OCI-LY3 (cell line): Measurements from ENCODE around the gene TFAP2B.

Experiments
- H2AFZ ChIP-seq: fragments of 200-600, 300-600 bp; shearing (Covaris generic); 2 replicates; pipeline ENCODE4 v1.6.0; 2014; ENCODE audit warnings: antibody characterized with exemption, low read depth, low read length
- H3K27ac ChIP-seq: fragments of 200-600, 300-600 bp; sonication (generic); 2 replicates; pipeline ENCODE4 v1.5.1; 2014; ENCODE audit warnings: mild to moderate bottlenecking, low read length, moderate library complexity, mixed read lengths
- H3K27me3 ChIP-seq: fragments of 200-600, 300-600 bp; sonication (generic); 2 replicates; pipeline ENCODE4 v1.6.1; 2014; ENCODE audit warnings: low read depth, low read length, mixed read lengths
- H3K36me3 ChIP-seq: fragments of 200-600, 300-600 bp; sonication (generic); replicated peaks from 2 replicates; pipeline ENCODE3; 2014; ENCODE audit warnings: low read depth, low read length, mixed read lengths
- H3K4me1 ChIP-seq: fragments of 300-600, 200-600 bp; sonication (generic); 2 replicates; pipeline ENCODE4 v1.6.1; 2014; ENCODE audit warnings: low read length, mixed read lengths
- H3K4me2 ChIP-seq: fragments of 200-600, 300-600 bp; sonication (generic); 2 replicates; pipeline ENCODE4 v1.6.1; 2014; ENCODE audit warnings: low read length, mixed read lengths
- H3K4me3 ChIP-seq: fragments of 300-600, 200-600 bp; sonication (generic); 2 replicates; pipeline ENCODE4 v1.5.1; 2014; ENCODE audit warnings: antibody characterized with exemption, mild to moderate bottlenecking, low read length, moderate library complexity
- H3K79me2 ChIP-seq: fragments of 300-600, 200-600 bp; shearing (Covaris generic); 2 replicates; pipeline ENCODE4 v1.6.1; 2014; ENCODE audit warnings: mild to moderate bottlenecking, low read length, mixed read lengths
- H3K9ac ChIP-seq: fragments of 300-600, 200-600 bp; shearing (Covaris generic); 2 replicates; pipeline ENCODE4 v1.6.0; 2014; ENCODE audit warnings: mild to moderate bottlenecking, low read length, moderate library complexity
- H3K9me3 ChIP-seq: fragments of 200-600, 300-600 bp; shearing (Covaris generic); 2 replicates; pipeline ENCODE4 v1.6.1; 2014; ENCODE audit warnings: low read length, mixed read lengths; ENCODE audit not compliant: insufficient read depth
- H4K20me1 ChIP-seq: fragments of 200-600, 300-600 bp; sonication (generic); 2 replicates; pipeline ENCODE4 v1.6.1; 2016; ENCODE audit warnings: low read length, mixed read lengths; ENCODE audit not compliant: insufficient read depth
- CTCF ChIP-seq: fragments of 200-600, 300-600 bp; sonication (generic); IDR thresholded peaks from 2 replicates; pipeline ENCODE4 v1.5.1; 2014; ENCODE audit warnings: antibody characterized with exemption, low read length, low read depth
- EZH2phosphoT487 ChIP-seq: fragments of 200-600 bp; shearing (Covaris generic); IDR thresholded peaks from 2 replicates; pipeline ENCODE4 v1.6.1; 2018; ENCODE audit warnings: antibody characterized with exemption, mixed run types, low read depth

TFAP2B gene

GRCh38 chr6:50840811-50841192, 22.1 kb downstream of the TFAP2B start:
- H3K27ac ChIP-seq: no peak overlapping the region
- no peak overlapping the region for H3K9ac ChIP-seq
- no peaks in the 10 kb centered on the region for H3K27me3 ChIP-seq
- H3K4me3 ChIP-seq: no peak overlapping the region
- no peak overlapping the region for H2AFZ ChIP-seq
- no peaks in the 10 kb centered on the region for H4K20me1 ChIP-seq
- no peaks in the 10 kb centered on the region for H3K79me2 ChIP-seq
- no peaks in the 10 kb centered on the region for H3K36me3 ChIP-seq
- no peaks in the 10 kb centered on the region for H3K4me1 ChIP-seq
- H3K4me2 ChIP-seq: no peak overlapping the region
- no peak for TF ChIP-seq EZH2phosphoT487
- no peak for TF ChIP-seq CTCF
- H3K9me3 ChIP-seq: peaks cover 4% of the 10 kb centered on the region; the same call in 1 of the 2 replicates

GRCh38 chr6:50842446-50842845, 23.8 kb downstream of the TFAP2B start:
- Histone ChIP-seq H3K4me2 (no peak overlapping the region), H3K4me1 (no peaks in the 10 kb centered on the region), H3K27ac (no peak overlapping the region), H3K36me3 (no peaks in the 10 kb centered on the region), H2AFZ (no peak overlapping the region), H3K79me2 (no peaks in the 10 kb centered on the region), H3K4me3 (no peak overlapping the region), H3K9me3 (peaks cover 4% of the 10 kb centered on the region; the same call in 1 of the 2 replicates), H4K20me1 (no peaks in the 10 kb centered on the region), H3K27me3 (no peaks in the 10 kb centered on the region), H3K9ac (no peak overlapping the region)
- no peak for TF ChIP-seq CTCF
- TF ChIP-seq EZH2phosphoT487: no peak

- no peaks in the 10 kb centered on the region for H3K27me3 ChIP-seq
- no peaks in the 10 kb centered on the region for H4K20me1 ChIP-seq
- H2AFZ ChIP-seq: no peak overlapping the region
- H3K27ac ChIP-seq: no peak overlapping the region
- TF ChIP-seq EZH2phosphoT487 (no peak), CTCF (no peak)
- peaks cover 4% of the 10 kb centered on the region; the same call in 1 of the 2 replicates for H3K9me3 ChIP-seq
- no peaks in the 10 kb centered on the region for H3K79me2 ChIP-seq
- no peak overlapping the region for H3K4me3 ChIP-seq
- no peaks in the 10 kb centered on the region for H3K36me3 ChIP-seq
- H3K9ac ChIP-seq: no peak overlapping the region
- H3K4me2 ChIP-seq: no peak overlapping the region
- H3K4me1 ChIP-seq: no peaks in the 10 kb centered on the region
Observed at GRCh38 chr6:50842861-50843384, 24.3 kb downstream of the TFAP2B start.

GRCh38 chr6:50843842-50844241, 25.2 kb downstream of the TFAP2B start:
- H3K27me3 ChIP-seq: no peaks in the 10 kb centered on the region
- TF ChIP-seq EZH2phosphoT487 (no peak), CTCF (no peak)
- no peak overlapping the region for H3K4me2 ChIP-seq

More at GRCh38 chr6:50843842-50844241, 25.2 kb downstream of the TFAP2B start:
- Histone ChIP-seq H3K27ac (no peak overlapping the region), H3K36me3 (no peaks in the 10 kb centered on the region), H3K9me3 (peaks cover 4% of the 10 kb centered on the region; the same call in 1 of the 2 replicates), H4K20me1 (no peaks in the 10 kb centered on the region), H3K4me1 (no peaks in the 10 kb centered on the region), H2AFZ (no peak overlapping the region), H3K79me2 (no peaks in the 10 kb centered on the region), H3K4me3 (no peak overlapping the region), H3K9ac (no peak overlapping the region)
